Measurements from ENCODE around the gene PTPRN2. TPM values are rescaled to one million over a fixed set of nuclear protein-coding genes. Genes with fewer than 3 reads are reported as not detected.

Gene PTPRN2
- total and polyA plus RNA-seq, 2 donors (not counting 1 experiment from before 2014, with no cell fraction given) = 0.54 to 1.2 TPM

GRCh38 chr7:158278745-158279320 is 308.8 kb downstream of the PTPRN2 start:
- Histone ChIP-seq H3K4me1 (ENCODE audit: control insufficient read depth, extremely low read depth, insufficient read depth, low read length) (no peaks in the 10 kb centered on the region), H3K9me3 (ENCODE audit: control insufficient read depth, insufficient read depth, low read depth, low read length) (no peaks in the 10 kb centered on the region), H3K4me3 (replicated peaks in 1 of 4; ENCODE audit: control extremely low read depth in 1 of 4, insufficient read depth in 1 of 4, low read depth in 3 of 4, low read length in 4 of 4) (no peak overlapping the region), H3K36me3 (ENCODE audit: control insufficient read depth, insufficient read depth, low read length) (no peaks in the 10 kb centered on the region), H3K9ac (ENCODE audit: insufficient read depth, low read length) (no peak overlapping the region), H3K4me2 (ENCODE audit: extremely low read depth, insufficient read depth, low read length) (no peak overlapping the region), H2AFZ (ENCODE audit: low read length) (no peak overlapping the region), H4K20me1 (ENCODE audit: control insufficient read depth, extremely low read depth, insufficient read depth, low read length) (no peaks in the 10 kb centered on the region), H3K27ac (ENCODE audit: insufficient read depth, low read length) (no peak overlapping the region), H3K27me3 (ENCODE audit: control insufficient read depth, insufficient read depth, low read length) (no peaks in the 10 kb centered on the region), H3K79me2 (ENCODE audit: control insufficient read depth, insufficient read depth, low read length) (no peaks in the 10 kb centered on the region)
- no peak for DNase-seq (ENCODE audit: low read depth in 2 of 2)
- TF ChIP-seq, protein P1, sequence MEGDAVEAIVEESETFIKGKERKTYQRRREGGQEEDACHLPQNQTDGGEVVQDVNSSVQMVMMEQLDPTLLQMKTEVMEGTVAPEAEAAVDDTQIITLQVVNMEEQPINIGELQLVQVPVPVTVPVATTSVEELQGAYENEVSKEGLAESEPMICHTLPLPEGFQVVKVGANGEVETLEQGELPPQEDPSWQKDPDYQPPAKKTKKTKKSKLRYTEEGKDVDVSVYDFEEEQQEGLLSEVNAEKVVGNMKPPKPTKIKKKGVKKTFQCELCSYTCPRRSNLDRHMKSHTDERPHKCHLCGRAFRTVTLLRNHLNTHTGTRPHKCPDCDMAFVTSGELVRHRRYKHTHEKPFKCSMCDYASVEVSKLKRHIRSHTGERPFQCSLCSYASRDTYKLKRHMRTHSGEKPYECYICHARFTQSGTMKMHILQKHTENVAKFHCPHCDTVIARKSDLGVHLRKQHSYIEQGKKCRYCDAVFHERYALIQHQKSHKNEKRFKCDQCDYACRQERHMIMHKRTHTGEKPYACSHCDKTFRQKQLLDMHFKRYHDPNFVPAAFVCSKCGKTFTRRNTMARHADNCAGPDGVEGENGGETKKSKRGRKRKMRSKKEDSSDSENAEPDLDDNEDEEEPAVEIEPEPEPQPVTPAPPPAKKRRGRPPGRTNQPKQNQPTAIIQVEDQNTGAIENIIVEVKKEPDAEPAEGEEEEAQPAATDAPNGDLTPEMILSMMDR (conservative IDR thresholded peaks at IDR 0.05 in 1 of 2, IDR thresholded peaks at IDR 0.05 in 1 of 2; ENCODE audit: low read depth in 1 of 2, low read length in 2 of 2) = no peak
- no peak for TF ChIP-seq EZH2 (IDR thresholded peaks at IDR 0.05; ENCODE audit: low read length, missing control alignments)

- Histone ChIP-seq H4K20me1 (ENCODE audit: control insufficient read depth, extremely low read depth, insufficient read depth, low read length) (no peaks in the 10 kb centered on the region), H3K4me1 (ENCODE audit: control insufficient read depth, extremely low read depth, insufficient read depth, low read length) (no peaks in the 10 kb centered on the region), H3K79me2 (ENCODE audit: control insufficient read depth, insufficient read depth, low read length) (no peaks in the 10 kb centered on the region), H3K27me3 (ENCODE audit: control insufficient read depth, insufficient read depth, low read length) (no peaks in the 10 kb centered on the region), H3K4me3 (replicated peaks in 1 of 4; ENCODE audit: control extremely low read depth in 1 of 4, insufficient read depth in 1 of 4, low read depth in 3 of 4, low read length in 4 of 4) (no peak overlapping the region), H3K9ac (ENCODE audit: insufficient read depth, low read length) (no peak overlapping the region), H3K36me3 (ENCODE audit: control insufficient read depth, insufficient read depth, low read length) (no peaks in the 10 kb centered on the region), H3K27ac (ENCODE audit: insufficient read depth, low read length) (no peak overlapping the region), H3K9me3 (ENCODE audit: control insufficient read depth, insufficient read depth, low read depth, low read length) (no peaks in the 10 kb centered on the region), H3K4me2 (ENCODE audit: extremely low read depth, insufficient read depth, low read length) (no peak overlapping the region), H2AFZ (ENCODE audit: low read length) (no peak overlapping the region)
- TF ChIP-seq, protein P1 (conservative IDR thresholded peaks at IDR 0.05 in 1 of 2, IDR thresholded peaks at IDR 0.05 in 1 of 2; ENCODE audit: low read depth in 1 of 2, low read length in 2 of 2) = no peak
- no peak for TF ChIP-seq EZH2 (IDR thresholded peaks at IDR 0.05; ENCODE audit: low read length, missing control alignments)
- no peak for DNase-seq (ENCODE audit: low read depth in 2 of 2)
Observed at GRCh38 chr7:158277219-158278141, 310.1 kb downstream of the PTPRN2 start.

- no peaks in the 10 kb centered on the region for H3K9me3 ChIP-seq (ENCODE audit: control insufficient read depth, insufficient read depth, low read depth, low read length)
- H4K20me1 ChIP-seq (ENCODE audit: control insufficient read depth, extremely low read depth, insufficient read depth, low read length) = no peaks in the 10 kb centered on the region
- H2AFZ ChIP-seq (ENCODE audit: low read length) = no peak overlapping the region
- H3K36me3 ChIP-seq (ENCODE audit: control insufficient read depth, insufficient read depth, low read length) = no peaks in the 10 kb centered on the region
- H3K4me2 ChIP-seq (ENCODE audit: extremely low read depth, insufficient read depth, low read length) = no peak overlapping the region
- no peak overlapping the region for H3K4me3 ChIP-seq (replicated peaks in 1 of 4; ENCODE audit: control extremely low read depth in 1 of 4, insufficient read depth in 1 of 4, low read depth in 3 of 4, low read length in 4 of 4)
- H3K27ac ChIP-seq (ENCODE audit: insufficient read depth, low read length) = no peak overlapping the region
- no peak for DNase-seq (ENCODE audit: low read depth in 2 of 2)
- H3K27me3 ChIP-seq (ENCODE audit: control insufficient read depth, insufficient read depth, low read length) = no peaks in the 10 kb centered on the region
- TF ChIP-seq, protein P1 (conservative IDR thresholded peaks at IDR 0.05 in 1 of 2, IDR thresholded peaks at IDR 0.05 in 1 of 2; ENCODE audit: low read depth in 1 of 2, low read length in 2 of 2) = no peak
- no peak for TF ChIP-seq EZH2 (IDR thresholded peaks at IDR 0.05; ENCODE audit: low read length, missing control alignments)
- H3K9ac ChIP-seq (ENCODE audit: insufficient read depth, low read length) = no peak overlapping the region
- no peaks in the 10 kb centered on the region for H3K4me1 ChIP-seq (ENCODE audit: control insufficient read depth, extremely low read depth, insufficient read depth, low read length)
- no peaks in the 10 kb centered on the region for H3K79me2 ChIP-seq (ENCODE audit: control insufficient read depth, insufficient read depth, low read length)
Observed at GRCh38 chr7:158276414-158277218, 311.0 kb downstream of the PTPRN2 start.

Data from fibroblast of lung (primary cell).